ENCODE measurements around the gene ST6GAL1. TPM values are rescaled to one million over a fixed set of nuclear protein-coding genes. Genes with fewer than 3 reads are reported as not detected.

Gene ST6GAL1
- total and polyA plus RNA-seq, 2 of the 4 experiments (the other 2 are of a cell fraction): 1.4 to 2.9 TPM

DNA sequence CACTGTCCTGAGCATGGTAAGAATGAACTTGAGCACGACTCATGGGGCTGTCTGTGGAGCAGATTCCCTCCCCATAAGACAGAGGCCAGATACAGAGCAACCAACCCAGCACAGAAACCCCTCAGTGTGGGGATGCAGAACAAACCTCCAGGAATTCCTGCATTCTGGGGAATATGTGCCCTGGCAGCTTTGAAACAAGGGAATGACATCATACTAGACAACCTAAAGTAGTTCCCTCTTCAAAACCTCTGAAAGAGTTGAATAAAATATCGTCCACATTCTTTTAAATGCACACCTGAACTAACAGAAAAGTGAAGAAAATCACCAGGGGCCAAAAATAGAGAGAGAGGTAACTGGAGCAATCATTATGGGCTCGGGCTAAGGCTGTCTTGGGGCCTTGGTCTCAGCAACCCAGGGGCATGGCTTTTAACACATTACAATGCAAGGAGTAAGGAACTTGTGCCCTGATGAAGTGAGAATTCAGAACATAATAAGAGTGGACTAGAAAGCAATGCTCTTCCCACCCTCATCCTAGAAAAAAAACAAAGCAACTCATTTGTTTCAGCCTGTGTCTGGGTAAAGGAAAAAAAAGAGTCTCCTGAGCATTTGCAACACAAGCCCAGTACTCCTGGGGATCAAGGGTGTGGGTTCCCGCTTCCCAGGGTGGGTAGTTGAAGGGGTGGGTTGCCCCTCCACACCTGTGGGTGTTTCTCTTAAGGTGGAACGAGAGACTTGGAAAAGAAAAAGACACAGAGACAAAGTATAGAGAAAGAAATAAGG is 43.9 kb upstream of the ST6GAL1 start:
- no peak overlapping the region for H2AK9ac ChIP-seq (replicated peaks; ENCODE audit: low read depth, low read length, poor library complexity)
- no peaks in the 10 kb centered on the region for H3K9me3 ChIP-seq (ENCODE audit: control insufficient read depth, insufficient read depth, low read length)
- ChIA-PET POLR2A (ENCODE audit: unreplicated experiment) (no interaction called here), CTCF (no interaction called here)
- H4K91ac ChIP-seq (ENCODE audit: insufficient read depth, low read depth, low read length): no peak overlapping the region
- H3K4me3 ChIP-seq (ENCODE audit: insufficient read depth, low read depth, low read length): no peak overlapping the region
- peaks cover 2% of the 10 kb centered on the region for H3K4me1 ChIP-seq (ENCODE audit: control insufficient read depth, insufficient read depth, low read length)
- intact Hi-C loops (cut with micrococcal nuclease): no loop called here
- H3K23ac ChIP-seq (ENCODE audit: low read depth, low read length): no peak overlapping the region
- no peak overlapping the region for H2AK5ac ChIP-seq (ENCODE audit: low read depth, low read length)
- no peaks in the 10 kb centered on the region for H3K9me1 ChIP-seq (ENCODE audit: insufficient read depth, low read length)
- no peak overlapping the region for H2AFZ ChIP-seq (replicated peaks; ENCODE audit: low read length, poor library complexity)
- no peak overlapping the region for H4K5ac ChIP-seq (ENCODE audit: low read depth, low read length)
- H3K79me1 ChIP-seq (ENCODE audit: low read depth in 1 of 2, low read length in 2 of 2): no peaks in the 10 kb centered on the region
- H3K4me2 ChIP-seq (ENCODE audit: low read depth, low read length): no peak overlapping the region
- no peak overlapping the region for H2BK20ac ChIP-seq (ENCODE audit: low read depth, low read length)
- no peak overlapping the region for H2BK120ac ChIP-seq (ENCODE audit: low read depth, low read length)
- H3K36me3 ChIP-seq (ENCODE audit: control insufficient read depth, insufficient read depth, low read length): no peaks in the 10 kb centered on the region
- no peak overlapping the region for H3K27ac ChIP-seq (ENCODE audit: insufficient read depth, low read length)
- H3K56ac ChIP-seq (ENCODE audit: extremely low read depth, insufficient read depth, low read length): no peak overlapping the region
- dilution Hi-C loops (cut with HindIII; ENCODE audit: low sequenced_read_pairs, unreplicated experiment): no loop called here
- no CpG with 5 or more reads among the region's 5 CpGs for WGBS, 2 experiments (ENCODE audit: extremely low coverage in 2 of 2, insufficient read length in 1 of 2)
- no peak overlapping the region for H2BK15ac ChIP-seq (ENCODE audit: low read depth, low read length)
- no peak overlapping the region for H3K14ac ChIP-seq (replicated peaks; ENCODE audit: low read depth, low read length)
- ATAC-seq (ENCODE audit: low read depth): no peak
- H3K18ac ChIP-seq (ENCODE audit: low read depth, low read length): no peak overlapping the region
- no peak overlapping the region for H2BK5ac ChIP-seq (ENCODE audit: low read depth, low read length, poor library complexity, severe bottlenecking)
- no peak overlapping the region for H4K8ac ChIP-seq (ENCODE audit: low read depth in 2 of 2, low read length in 2 of 2)
- no peak overlapping the region for H3K9ac ChIP-seq (ENCODE audit: low read depth, low read length)
- DNase-seq: no peak
- BruUV-seq (replicated peaks): no TSS peak
- H3K4ac ChIP-seq (ENCODE audit: low read depth, low read length): no peak overlapping the region
- no peaks in the 10 kb centered on the region for H4K20me1 ChIP-seq (ENCODE audit: insufficient read depth, low read length)
- TF ChIP-seq, protein P1, sequence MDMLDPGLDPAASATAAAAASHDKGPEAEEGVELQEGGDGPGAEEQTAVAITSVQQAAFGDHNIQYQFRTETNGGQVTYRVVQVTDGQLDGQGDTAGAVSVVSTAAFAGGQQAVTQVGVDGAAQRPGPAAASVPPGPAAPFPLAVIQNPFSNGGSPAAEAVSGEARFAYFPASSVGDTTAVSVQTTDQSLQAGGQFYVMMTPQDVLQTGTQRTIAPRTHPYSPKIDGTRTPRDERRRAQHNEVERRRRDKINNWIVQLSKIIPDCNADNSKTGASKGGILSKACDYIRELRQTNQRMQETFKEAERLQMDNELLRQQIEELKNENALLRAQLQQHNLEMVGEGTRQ (IDR thresholded peaks at IDR 0.05; ENCODE audit: low read depth, low read length): no peak
- TF ChIP-seq, protein P2, sequence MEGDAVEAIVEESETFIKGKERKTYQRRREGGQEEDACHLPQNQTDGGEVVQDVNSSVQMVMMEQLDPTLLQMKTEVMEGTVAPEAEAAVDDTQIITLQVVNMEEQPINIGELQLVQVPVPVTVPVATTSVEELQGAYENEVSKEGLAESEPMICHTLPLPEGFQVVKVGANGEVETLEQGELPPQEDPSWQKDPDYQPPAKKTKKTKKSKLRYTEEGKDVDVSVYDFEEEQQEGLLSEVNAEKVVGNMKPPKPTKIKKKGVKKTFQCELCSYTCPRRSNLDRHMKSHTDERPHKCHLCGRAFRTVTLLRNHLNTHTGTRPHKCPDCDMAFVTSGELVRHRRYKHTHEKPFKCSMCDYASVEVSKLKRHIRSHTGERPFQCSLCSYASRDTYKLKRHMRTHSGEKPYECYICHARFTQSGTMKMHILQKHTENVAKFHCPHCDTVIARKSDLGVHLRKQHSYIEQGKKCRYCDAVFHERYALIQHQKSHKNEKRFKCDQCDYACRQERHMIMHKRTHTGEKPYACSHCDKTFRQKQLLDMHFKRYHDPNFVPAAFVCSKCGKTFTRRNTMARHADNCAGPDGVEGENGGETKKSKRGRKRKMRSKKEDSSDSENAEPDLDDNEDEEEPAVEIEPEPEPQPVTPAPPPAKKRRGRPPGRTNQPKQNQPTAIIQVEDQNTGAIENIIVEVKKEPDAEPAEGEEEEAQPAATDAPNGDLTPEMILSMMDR (conservative IDR thresholded peaks at IDR 0.05; ENCODE audit: low read depth, low read length): no peak
- TF ChIP-seq FOS (IDR thresholded peaks at IDR 0.05; ENCODE audit: low read depth, low read length): no peak
- TF ChIP-seq MAZ (IDR thresholded peaks at IDR 0.05; ENCODE audit: borderline replicate concordance, low read depth, low read length): no peak
- TF ChIP-seq RAD21 (IDR thresholded peaks at IDR 0.05; ENCODE audit: low read length): no peak
- no peak for TF ChIP-seq RFX5 (IDR thresholded peaks at IDR 0.05; ENCODE audit: low read depth, low read length)
- no peak for TF ChIP-seq RCOR1 (IDR thresholded peaks at IDR 0.05; ENCODE audit: insufficient replicate concordance, low read length)
- TF ChIP-seq NFE2L2 (IDR thresholded peaks at IDR 0.05; ENCODE audit: low read depth, low read length): no peak
- TF ChIP-seq MXI1 (IDR thresholded peaks at IDR 0.05; ENCODE audit: borderline replicate concordance, low read depth, low read length): no peak
- TF ChIP-seq MAFK (IDR thresholded peaks at IDR 0.05; ENCODE audit: low read depth, low read length): no peak
- no peak for TF ChIP-seq POLR2A (IDR thresholded peaks at IDR 0.05; ENCODE audit: low read depth, low read length)
- TF ChIP-seq CEBPB (IDR thresholded peaks at IDR 0.05; ENCODE audit: low read depth, low read length): no peak
- TF ChIP-seq SMC3 (IDR thresholded peaks at IDR 0.05; ENCODE audit: low read depth, low read length): no peak
- TF ChIP-seq, protein P3, sequence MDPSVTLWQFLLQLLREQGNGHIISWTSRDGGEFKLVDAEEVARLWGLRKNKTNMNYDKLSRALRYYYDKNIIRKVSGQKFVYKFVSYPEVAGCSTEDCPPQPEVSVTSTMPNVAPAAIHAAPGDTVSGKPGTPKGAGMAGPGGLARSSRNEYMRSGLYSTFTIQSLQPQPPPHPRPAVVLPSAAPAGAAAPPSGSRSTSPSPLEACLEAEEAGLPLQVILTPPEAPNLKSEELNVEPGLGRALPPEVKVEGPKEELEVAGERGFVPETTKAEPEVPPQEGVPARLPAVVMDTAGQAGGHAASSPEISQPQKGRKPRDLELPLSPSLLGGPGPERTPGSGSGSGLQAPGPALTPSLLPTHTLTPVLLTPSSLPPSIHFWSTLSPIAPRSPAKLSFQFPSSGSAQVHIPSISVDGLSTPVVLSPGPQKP (IDR thresholded peaks at IDR 0.05; ENCODE audit: borderline replicate concordance, low read depth, low read length): no peak
- TF ChIP-seq CHD1 (IDR thresholded peaks at IDR 0.05; ENCODE audit: low read depth, low read length): no peak
- TF ChIP-seq BHLHE40 (IDR thresholded peaks at IDR 0.05; ENCODE audit: low read depth, low read length): no peak
- in situ Hi-C loops (cut with MboI; ENCODE audit: low sequenced_read_pairs): no loop called here
- peaks cover 9% of the 10 kb centered on the region for H3K27me3 ChIP-seq (ENCODE audit: control insufficient read depth, insufficient read depth, low read length)
